Activated T-cell treated with anti-CD3 and anti-CD28 coated beads for 24 hours (primary cell): Measurements from ENCODE around the gene AGTR1.
"Not testable (repeated sequence)": the region's sequence is repeated elsewhere in the genome, so short reads cannot be mapped to it uniquely, and the experiment has no call there.

Experiments
- DNase-seq: peaks from one replicate; pipeline ENCODE4 v3.0.0-alpha.2; 2020; ENCODE audit warnings: low read depth

The AGTR1 gene

DNA sequence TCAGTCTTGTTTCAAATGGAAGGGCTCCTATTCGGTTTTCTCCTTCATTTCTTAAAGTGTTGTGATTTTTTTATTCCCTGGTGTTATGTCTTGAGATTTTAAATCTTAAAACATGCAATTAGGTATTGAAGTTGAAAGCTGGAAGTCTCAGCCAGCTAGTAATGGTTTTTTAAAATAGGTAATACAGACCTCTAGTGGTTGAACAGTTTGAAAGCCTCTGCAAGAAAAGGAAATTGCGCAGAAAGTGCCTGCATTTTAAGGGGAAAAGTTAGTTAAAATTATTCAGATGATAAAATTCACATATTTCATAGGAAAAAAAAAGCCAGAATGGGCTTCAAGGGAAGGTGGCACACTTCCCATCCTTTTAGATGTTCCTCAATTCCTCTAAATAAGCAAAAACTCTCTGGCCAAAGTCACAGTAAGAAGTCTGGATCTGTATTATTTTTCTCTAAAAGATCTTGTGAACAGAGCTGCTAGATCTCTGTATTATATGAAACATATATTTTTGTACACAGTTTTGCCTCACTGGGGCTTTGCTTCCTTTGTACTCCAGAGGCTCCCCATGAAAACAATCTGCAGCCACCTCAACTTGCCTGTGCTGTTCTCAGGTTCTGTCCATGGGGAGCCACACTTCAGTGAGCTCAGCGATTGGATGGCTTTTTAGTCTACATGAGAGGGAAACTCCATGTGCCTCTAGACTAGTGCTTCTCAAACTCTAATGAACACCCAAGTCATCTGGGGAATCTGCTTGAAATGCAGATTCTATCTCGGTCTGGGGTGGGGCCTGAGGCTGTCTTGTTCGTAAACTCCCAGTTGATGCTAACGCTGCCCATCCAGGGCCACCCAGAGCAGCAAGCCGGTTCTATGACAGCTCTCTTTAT is 21.5 kb downstream of the AGTR1 start:
- DNase-seq: no peak

GRCh38 chr3:148720873-148721272 is 23.2 kb downstream of the AGTR1 start:
- DNase-seq: no peak

DNA sequence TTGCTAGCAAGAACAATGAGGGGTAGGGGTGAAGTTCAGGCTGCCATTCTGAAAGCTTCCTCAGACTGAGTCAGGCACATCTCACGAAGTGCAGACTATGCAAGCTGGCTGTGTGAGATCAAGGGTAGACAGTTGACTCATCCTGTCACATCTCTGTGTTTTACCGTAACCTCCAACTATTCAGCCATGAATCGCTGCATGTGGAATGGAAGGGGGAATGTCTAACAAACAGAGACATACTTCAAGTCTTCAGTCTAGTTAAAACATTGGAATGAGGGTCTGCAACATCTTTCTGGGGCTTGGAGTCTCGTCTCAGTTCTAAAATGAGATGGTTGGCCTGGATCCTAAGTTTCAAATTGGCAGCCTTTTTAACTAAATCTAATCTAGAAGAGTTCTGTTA is 25.9 kb downstream of the AGTR1 start:
- no peak for DNase-seq

- DNase-seq: no peak
Measured at GRCh38 chr3:148727231-148727630, 29.5 kb downstream of the AGTR1 start.

DNA sequence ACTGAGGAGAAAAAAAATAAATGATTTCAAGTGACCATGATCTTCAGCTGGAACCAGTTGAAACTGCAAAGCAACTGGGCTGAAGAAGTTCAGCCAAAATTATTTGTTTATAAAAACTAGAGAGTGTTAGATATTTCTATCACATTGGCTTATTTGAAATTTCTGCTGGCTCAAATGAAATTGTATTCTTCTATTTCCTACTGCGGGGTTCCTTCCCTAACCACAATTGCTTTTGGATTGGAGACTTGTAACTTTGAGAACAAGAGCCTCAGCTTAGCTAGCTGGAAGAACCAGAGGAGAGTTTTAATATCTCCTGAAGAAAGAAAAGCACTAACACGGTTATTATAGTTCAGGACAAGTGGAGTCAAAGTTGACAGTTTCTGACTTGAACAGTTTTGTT is 31.1 kb downstream of the AGTR1 start:
- no peak for DNase-seq

DNA sequence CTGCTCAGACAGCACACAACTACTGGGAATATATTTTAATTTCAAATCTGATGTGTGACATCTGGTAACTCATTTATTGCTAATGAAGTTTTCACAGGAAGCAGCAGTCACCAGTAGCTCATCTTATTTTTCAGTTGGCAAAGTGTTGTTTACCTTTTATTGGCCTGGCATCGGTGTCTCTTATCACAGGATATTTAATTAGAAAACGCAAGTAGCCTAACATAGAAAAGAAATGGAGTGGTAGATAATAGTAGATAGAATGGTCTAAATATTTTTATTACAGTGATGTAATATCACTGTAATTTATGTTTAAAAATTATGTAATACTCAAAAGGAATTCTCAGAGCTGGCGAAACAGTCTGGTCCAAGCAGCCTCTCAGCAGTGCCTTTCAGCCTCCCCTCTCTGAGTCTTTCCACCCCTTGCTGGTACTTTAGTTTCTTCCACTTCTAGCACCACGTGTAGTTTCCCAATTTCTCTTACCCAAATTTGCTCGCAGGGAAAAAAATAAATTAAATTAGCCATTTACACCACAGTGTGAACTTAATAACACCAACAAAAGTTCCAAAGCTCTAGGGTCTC is 31.9 kb downstream of the AGTR1 start:
- DNase-seq: no peak

GRCh38 chr3:148730676-148731075 is 33.0 kb downstream of the AGTR1 start:
- DNase-seq: no peak

DNA sequence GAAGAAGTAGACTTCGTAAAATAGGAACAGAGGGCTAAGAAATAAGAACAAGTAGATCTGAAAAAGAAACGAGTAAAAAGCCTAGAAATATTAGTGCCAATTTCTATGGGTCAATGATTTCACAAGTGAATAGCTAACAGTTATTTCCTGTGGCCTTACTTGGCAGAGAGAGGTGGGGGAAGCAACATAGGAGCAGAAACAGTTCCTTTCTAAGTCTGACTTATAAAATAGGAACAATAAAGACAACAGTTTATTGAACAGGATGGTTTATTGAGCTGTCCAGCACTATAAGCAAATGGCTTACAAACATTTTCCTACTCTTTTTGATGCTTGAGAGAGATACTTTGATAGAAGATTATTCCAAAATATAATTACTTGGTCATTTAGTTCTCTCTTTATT is 37.9 kb downstream of the AGTR1 start:
- no peak for DNase-seq

GRCh38 chr3:148736086-148736485 is 38.4 kb downstream of the AGTR1 start:
- DNase-seq: no peak

- DNase-seq: no peak
Measured at GRCh38 chr3:148737104-148737530, 39.4 kb downstream of the AGTR1 start.

GRCh38 chr3:148739720-148740119 is 42.0 kb downstream of the AGTR1 start:
- no peak for DNase-seq

- DNase-seq: no peak
Measured at GRCh38 chr3:148740291-148740690, 42.6 kb downstream of the AGTR1 start.

GRCh38 chr3:148741219-148741618 is 43.5 kb downstream of the AGTR1 start:
- DNase-seq: no peak

GRCh38 chr3:148742118-148742517 is 44.4 kb downstream of the AGTR1 start:
- DNase-seq: no peak

GRCh38 chr3:148746053-148746452 is 48.4 kb downstream of the AGTR1 start:
- no peak for DNase-seq

DNA sequence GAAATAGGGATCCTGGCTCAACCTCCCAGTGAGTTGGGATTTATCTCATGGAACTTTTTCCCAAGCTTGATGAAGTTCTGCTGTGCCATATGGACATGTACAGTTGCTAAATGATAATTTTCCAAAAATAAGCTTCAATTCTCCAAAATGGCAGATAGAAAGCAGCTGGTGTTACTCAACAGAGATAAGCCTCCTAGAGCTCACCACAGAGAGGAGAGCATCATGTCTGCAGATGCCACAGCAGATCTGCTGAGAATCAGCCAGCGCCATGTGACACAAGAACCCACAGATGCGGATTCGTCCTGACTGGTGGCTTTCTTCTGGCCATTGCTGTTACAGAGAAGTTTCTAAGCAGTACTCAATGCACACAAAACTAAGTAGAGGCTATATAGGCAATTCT is 50.6 kb downstream of the AGTR1 start:
- no peak for DNase-seq

DNA sequence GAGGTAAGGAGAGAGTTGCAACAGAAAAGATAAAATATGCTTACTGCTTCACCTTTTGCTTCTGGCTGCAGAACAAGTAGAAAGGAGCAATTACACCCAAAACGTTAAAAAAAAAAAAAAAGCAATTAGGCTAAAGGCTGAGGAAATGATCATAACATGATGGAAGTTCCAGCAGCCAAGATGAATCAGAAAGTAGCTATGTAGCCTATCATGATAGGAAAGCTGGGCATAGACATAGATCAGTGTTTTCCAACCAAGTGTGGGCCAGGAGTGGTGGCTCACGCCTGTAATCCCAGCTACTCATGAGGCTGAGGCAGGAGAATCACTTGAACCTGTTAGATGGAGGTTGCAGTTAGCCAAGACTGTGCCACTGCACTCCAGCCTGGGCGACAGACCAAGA is 52.6 kb downstream of the AGTR1 start:
- no peak for DNase-seq

GRCh38 chr3:148751461-148751860 is 53.8 kb downstream of the AGTR1 start:
- no peak for DNase-seq

DNA sequence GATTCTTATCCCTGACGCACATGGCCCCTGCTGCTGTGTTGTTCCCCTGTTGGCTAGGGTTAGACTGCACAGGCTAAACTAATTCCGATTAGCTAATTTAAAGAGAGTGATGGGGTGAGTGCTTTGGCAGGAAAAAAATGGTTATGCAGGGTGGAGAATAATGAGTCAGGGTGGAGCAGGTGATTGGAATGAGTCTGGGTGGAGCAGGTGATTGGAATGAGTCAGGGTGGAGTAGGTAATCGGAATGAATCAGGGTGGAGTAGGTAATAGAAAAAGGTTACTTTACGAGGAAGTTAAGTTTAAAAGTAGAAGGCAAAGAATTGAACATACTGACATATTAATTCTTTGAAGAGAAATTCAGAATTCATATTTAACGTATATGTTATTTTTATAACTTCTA is 55.7 kb downstream of the AGTR1 start:
- DNase-seq: not testable (repeated sequence)

DNA sequence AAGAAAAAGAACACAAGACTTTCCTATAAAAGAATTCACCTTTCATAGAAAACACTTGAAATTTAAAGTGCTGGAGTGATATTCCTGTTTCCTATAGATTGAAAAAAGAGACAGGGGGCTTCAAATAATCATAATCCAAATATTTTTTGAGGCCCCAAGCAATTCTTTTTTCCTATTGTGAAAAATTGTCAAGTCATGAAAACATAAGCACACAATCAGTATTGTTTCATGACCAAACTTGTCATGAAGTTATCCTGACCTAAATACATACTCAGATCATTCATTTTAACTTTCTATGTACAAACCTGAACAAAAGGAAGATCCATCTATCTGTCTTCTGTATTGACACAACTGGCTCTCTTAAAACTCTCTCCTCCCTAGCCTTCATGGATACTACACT is 57.9 kb downstream of the AGTR1 start:
- no peak for DNase-seq

DNA sequence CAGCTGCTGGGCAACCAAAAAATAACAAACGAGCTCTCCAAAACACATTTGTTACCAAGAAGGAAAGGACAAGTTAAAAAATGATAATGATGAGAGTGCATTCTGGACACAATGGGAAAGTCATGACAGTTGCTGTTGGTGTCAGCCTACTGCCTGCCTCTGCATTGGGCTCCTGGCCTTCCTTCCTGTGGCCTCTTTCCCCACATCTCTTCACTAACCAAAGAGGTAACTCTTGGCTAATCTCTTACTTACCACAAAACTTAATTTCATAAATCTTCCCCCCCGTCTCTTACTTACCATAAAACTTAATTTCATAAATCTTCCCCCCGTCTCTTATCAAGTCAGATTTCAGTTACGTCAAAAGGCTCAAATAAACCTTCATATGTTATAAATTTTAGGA is 58.6 kb downstream of the AGTR1 start:
- DNase-seq: no peak

- no peak for DNase-seq
Measured at GRCh38 chr3:148757238-148758215, 59.8 kb downstream of the AGTR1 start.
